Measurements from ENCODE around the gene GSE1.
"Not testable (repeated sequence)": the region's sequence is repeated elsewhere in the genome, so short reads cannot be mapped to it uniquely, and the experiment has no call there.

Gene GSE1

GRCh38 chr16:85587762-85588556 is 25.2 kb upstream of the GSE1 start:
- no peak overlapping the region for H3K27ac ChIP-seq (ENCODE audit: low read length)

GRCh38 chr16:85588562-85589503 is 24.3 kb upstream of the GSE1 start:
- H3K27me3 ChIP-seq (ENCODE audit: control insufficient read depth, insufficient read depth, low read length): peaks cover 29% of the 10 kb centered on the region
- no peaks in the 10 kb centered on the region for H3K36me3 ChIP-seq (ENCODE audit: control insufficient read depth, low read depth, low read length)
- H3K9ac ChIP-seq (ENCODE audit: low read length): no peak overlapping the region
- no peak overlapping the region for H3K4me3 ChIP-seq (ENCODE audit: low read length)
- no peaks in the 10 kb centered on the region for H3K9me3 ChIP-seq (ENCODE audit: control insufficient read depth, low read depth, low read length)
- H3K4me1 ChIP-seq (ENCODE audit: control insufficient read depth, low read depth, low read length): peaks cover 41% of the 10 kb centered on the region
- no peak overlapping the region for H3K27ac ChIP-seq (ENCODE audit: low read length)

More at GRCh38 chr16:85587762-85588556, 25.2 kb upstream of the GSE1 start:
- Histone ChIP-seq H3K4me3 (ENCODE audit: low read length) (no peak overlapping the region), H3K36me3 (ENCODE audit: control insufficient read depth, low read depth, low read length) (no peaks in the 10 kb centered on the region), H3K27me3 (ENCODE audit: control insufficient read depth, insufficient read depth, low read length) (peaks cover 38% of the 10 kb centered on the region), H3K4me1 (ENCODE audit: control insufficient read depth, low read depth, low read length) (peaks cover 47% of the 10 kb centered on the region), H3K9ac (ENCODE audit: low read length) (no peak overlapping the region), H3K9me3 (ENCODE audit: control insufficient read depth, low read depth, low read length) (no peaks in the 10 kb centered on the region)

GRCh38 chr16:85589688-85590505 is 23.2 kb upstream of the GSE1 start:
- Histone ChIP-seq H3K27ac (ENCODE audit: low read length) (no peak overlapping the region), H3K4me3 (ENCODE audit: low read length) (no peak overlapping the region), H3K27me3 (ENCODE audit: control insufficient read depth, insufficient read depth, low read length) (peaks cover 19% of the 10 kb centered on the region), H3K36me3 (ENCODE audit: control insufficient read depth, low read depth, low read length) (no peaks in the 10 kb centered on the region), H3K9me3 (ENCODE audit: control insufficient read depth, low read depth, low read length) (no peaks in the 10 kb centered on the region), H3K4me1 (ENCODE audit: control insufficient read depth, low read depth, low read length) (peaks cover 31% of the 10 kb centered on the region), H3K9ac (ENCODE audit: low read length) (no peak overlapping the region)

- H3K27me3 ChIP-seq (ENCODE audit: control insufficient read depth, insufficient read depth, low read length): peaks cover 13% of the 10 kb centered on the region
- no peaks in the 10 kb centered on the region for H3K9me3 ChIP-seq (ENCODE audit: control insufficient read depth, low read depth, low read length)
- no peak overlapping the region for H3K27ac ChIP-seq (ENCODE audit: low read length)
- peaks cover 26% of the 10 kb centered on the region for H3K4me1 ChIP-seq (ENCODE audit: control insufficient read depth, low read depth, low read length)
- H3K9ac ChIP-seq (ENCODE audit: low read length): no peak overlapping the region
- H3K36me3 ChIP-seq (ENCODE audit: control insufficient read depth, low read depth, low read length): no peaks in the 10 kb centered on the region
- H3K4me3 ChIP-seq (ENCODE audit: low read length): no peak overlapping the region
Measured at GRCh38 chr16:85590506-85590832, 22.7 kb upstream of the GSE1 start.

- H3K4me3 ChIP-seq (ENCODE audit: low read length): no peak overlapping the region
- H3K36me3 ChIP-seq (ENCODE audit: control insufficient read depth, low read depth, low read length): no peaks in the 10 kb centered on the region
- H3K27ac ChIP-seq (ENCODE audit: low read length): no peak overlapping the region
- H3K4me1 ChIP-seq (ENCODE audit: control insufficient read depth, low read depth, low read length): peaks cover 22% of the 10 kb centered on the region
- no peak overlapping the region for H3K9ac ChIP-seq (ENCODE audit: low read length)
- H3K27me3 ChIP-seq (ENCODE audit: control insufficient read depth, insufficient read depth, low read length): peaks cover 4% of the 10 kb centered on the region
- H3K9me3 ChIP-seq (ENCODE audit: control insufficient read depth, low read depth, low read length): no peaks in the 10 kb centered on the region
Measured at GRCh38 chr16:85591381-85591780, 21.7 kb upstream of the GSE1 start.

- not testable (repeated sequence) for H3K27ac ChIP-seq (ENCODE audit: low read length); H3K9ac ChIP-seq (ENCODE audit: low read length)
Measured at GRCh38 chr16:85592277-85592676, 20.8 kb upstream of the GSE1 start.

GRCh38 chr16:85592700-85593493 is 20.2 kb upstream of the GSE1 start:
- no peak overlapping the region for H3K9ac ChIP-seq (ENCODE audit: low read length)
- no peaks in the 10 kb centered on the region for H3K9me3 ChIP-seq (ENCODE audit: control insufficient read depth, low read depth, low read length)
- no peak overlapping the region for H3K4me3 ChIP-seq (ENCODE audit: low read length)
- no peaks in the 10 kb centered on the region for H3K36me3 ChIP-seq (ENCODE audit: control insufficient read depth, low read depth, low read length)
- no peaks in the 10 kb centered on the region for H3K27me3 ChIP-seq (ENCODE audit: control insufficient read depth, insufficient read depth, low read length)
- peaks cover 14% of the 10 kb centered on the region for H3K4me1 ChIP-seq (ENCODE audit: control insufficient read depth, low read depth, low read length)
- no peak overlapping the region for H3K27ac ChIP-seq (ENCODE audit: low read length)

More at GRCh38 chr16:85592277-85592676, 20.8 kb upstream of the GSE1 start:
- H3K36me3 ChIP-seq (ENCODE audit: control insufficient read depth, low read depth, low read length); H3K9me3 ChIP-seq (ENCODE audit: control insufficient read depth, low read depth, low read length); H3K4me3 ChIP-seq (ENCODE audit: low read length); H3K27me3 ChIP-seq (ENCODE audit: control insufficient read depth, insufficient read depth, low read length): not testable (repeated sequence)
- H3K4me1 ChIP-seq (ENCODE audit: control insufficient read depth, low read depth, low read length): peaks cover 18% of the 10 kb centered on the region

GRCh38 chr16:85593494-85594221 is 19.5 kb upstream of the GSE1 start:
- Histone ChIP-seq H3K36me3 (ENCODE audit: control insufficient read depth, low read depth, low read length) (no peaks in the 10 kb centered on the region), H3K27ac (ENCODE audit: low read length) (no peak overlapping the region), H3K4me3 (ENCODE audit: low read length) (no peak overlapping the region), H3K27me3 (ENCODE audit: control insufficient read depth, insufficient read depth, low read length) (no peaks in the 10 kb centered on the region), H3K4me1 (ENCODE audit: control insufficient read depth, low read depth, low read length) (peaks cover 7% of the 10 kb centered on the region), H3K9me3 (ENCODE audit: control insufficient read depth, low read depth, low read length) (no peaks in the 10 kb centered on the region), H3K9ac (ENCODE audit: low read length) (no peak overlapping the region)

- Histone ChIP-seq H3K4me1 (ENCODE audit: control insufficient read depth, low read depth, low read length) (peaks cover 3% of the 10 kb centered on the region), H3K9me3 (ENCODE audit: control insufficient read depth, low read depth, low read length) (no peaks in the 10 kb centered on the region), H3K4me3 (ENCODE audit: low read length) (no peak overlapping the region), H3K27me3 (ENCODE audit: control insufficient read depth, insufficient read depth, low read length) (no peaks in the 10 kb centered on the region), H3K36me3 (ENCODE audit: control insufficient read depth, low read depth, low read length) (no peaks in the 10 kb centered on the region), H3K9ac (ENCODE audit: low read length) (no peak overlapping the region), H3K27ac (ENCODE audit: low read length) (no peak overlapping the region)
Measured at GRCh38 chr16:85594273-85594977, 18.7 kb upstream of the GSE1 start.
